OCI-LY7 (cell line): Measurements from ENCODE around the gene FGD4.

Experiments
- CTCF ChIP-seq: fragments of 200-600 bp; sonication (generic); conservative IDR thresholded peaks from 2 replicates; pipeline ENCODE4 v1.5.1; 2014; ENCODE audit warnings: mild to moderate bottlenecking, antibody characterized with exemption, low read length, moderate library complexity, mixed read lengths
- EZH2phosphoT487 ChIP-seq: fragments of 200-600 bp; sonication (generic); IDR thresholded peaks from 2 replicates; pipeline ENCODE4 v1.6.1; 2018; ENCODE audit warnings: low read depth, borderline replicate concordance, mild to moderate bottlenecking, mixed run types, antibody characterized with exemption, low read length, moderate library complexity, mixed read lengths

DNA sequence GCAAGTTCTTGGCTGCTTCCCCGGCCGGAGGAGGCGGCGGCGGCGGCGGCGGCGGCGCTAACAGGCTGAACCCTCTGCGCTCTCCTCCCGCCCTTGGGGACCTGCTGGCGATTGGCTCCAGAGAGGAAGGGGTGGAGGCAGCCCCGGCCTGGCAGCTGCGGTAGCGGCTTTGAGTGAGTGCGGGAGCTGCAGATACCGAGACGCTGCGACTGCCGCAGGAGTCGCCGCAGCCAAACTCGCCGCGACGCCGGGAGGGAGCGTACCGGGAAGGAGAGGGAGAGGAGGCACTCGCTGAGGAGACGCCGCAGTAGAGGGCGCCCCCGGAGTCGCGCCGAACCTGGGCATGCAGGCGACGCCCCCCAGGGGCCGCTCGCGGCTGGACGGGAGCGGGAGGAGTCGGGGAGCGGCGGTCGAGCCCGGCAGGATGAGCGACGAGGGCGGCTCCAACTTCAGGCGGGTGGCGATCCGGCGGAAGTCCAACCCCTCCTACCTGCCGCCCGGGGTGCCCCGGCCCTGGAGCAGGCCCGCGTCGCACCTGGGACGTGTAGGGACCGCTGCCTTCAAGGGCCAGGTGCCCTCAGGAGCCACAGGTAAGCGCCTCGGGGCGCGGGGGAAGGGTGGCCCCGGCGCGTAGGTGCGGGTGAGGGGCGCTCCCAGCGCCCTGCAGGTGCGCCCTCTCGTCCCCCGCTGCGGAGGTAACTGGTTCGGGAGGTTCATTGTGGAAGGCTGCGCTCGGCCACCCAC, at the start of gene FGD4:
- peak; percentile 83 for TF ChIP-seq CTCF
- no peak for TF ChIP-seq EZH2phosphoT487
